ENCODE measurements around the gene CCDC141.

Gene CCDC141

GRCh38 chr2:178910005-178910404 lies 139.9 kb downstream of the CCDC141 start:
- DNase-seq (ENCODE audit: low read depth), result no peak

GRCh38 chr2:178909507-178909906 lies 140.4 kb downstream of the CCDC141 start:
- DNase-seq (ENCODE audit: low read depth), result no peak

GRCh38 chr2:178908810-178909209 lies 141.1 kb downstream of the CCDC141 start:
- no peak for DNase-seq (ENCODE audit: low read depth)

GRCh38 chr2:178905261-178905660 lies 144.7 kb downstream of the CCDC141 start:
- DNase-seq (ENCODE audit: low read depth), result no peak

GRCh38 chr2:178899656-178900055 lies 150.3 kb downstream of the CCDC141 start:
- no peak for DNase-seq (ENCODE audit: low read depth)

- no peak for DNase-seq (ENCODE audit: low read depth)
Observed at GRCh38 chr2:178895872-178896271, 154.1 kb downstream of the CCDC141 start.

GRCh38 chr2:178895171-178895570 lies 154.8 kb downstream of the CCDC141 start:
- DNase-seq (ENCODE audit: low read depth), result no peak

GRCh38 chr2:178892751-178893625 lies 156.9 kb downstream of the CCDC141 start:
- DNase-seq (ENCODE audit: low read depth), result no peak

- no peak for DNase-seq (ENCODE audit: low read depth)
Observed at GRCh38 chr2:178891959-178892485, 157.9 kb downstream of the CCDC141 start.

GRCh38 chr2:178891265-178891958 lies 158.5 kb downstream of the CCDC141 start:
- DNase-seq (ENCODE audit: low read depth), result peak; percentile 32

- DNase-seq (ENCODE audit: low read depth), result no peak
Observed at GRCh38 chr2:178886006-178886405, 163.9 kb downstream of the CCDC141 start.

GRCh38 chr2:178884440-178884839 lies 165.5 kb downstream of the CCDC141 start:
- no peak for DNase-seq (ENCODE audit: low read depth)

GRCh38 chr2:178882666-178883440 lies 167.1 kb downstream of the CCDC141 start:
- no peak for DNase-seq (ENCODE audit: low read depth)

- no peak for DNase-seq (ENCODE audit: low read depth)
Observed at GRCh38 chr2:178881075-178881474, 168.9 kb downstream of the CCDC141 start.

GRCh38 chr2:178880257-178880656 lies 169.7 kb downstream of the CCDC141 start:
- DNase-seq (ENCODE audit: low read depth), result no peak

- no peak for DNase-seq (ENCODE audit: low read depth)
Observed at GRCh38 chr2:178877874-178878273, 172.1 kb downstream of the CCDC141 start.

- no peak for DNase-seq (ENCODE audit: low read depth)
Observed at GRCh38 chr2:178874529-178875240, 175.3 kb downstream of the CCDC141 start.

- no peak for DNase-seq (ENCODE audit: low read depth)
Observed at GRCh38 chr2:178873912-178874311, 176.0 kb downstream of the CCDC141 start.

- DNase-seq (ENCODE audit: low read depth), result no peak
Observed at GRCh38 chr2:178871536-178871935, 178.4 kb downstream of the CCDC141 start.

GRCh38 chr2:178870703-178871102 lies 179.2 kb downstream of the CCDC141 start:
- no peak for DNase-seq (ENCODE audit: low read depth)

- no peak for DNase-seq (ENCODE audit: low read depth)
Observed at GRCh38 chr2:178865999-178866398, 183.9 kb downstream of the CCDC141 start.

All from activated gamma-delta T cell treated with anti-CD3 and anti-CD28 coated beads, Interleukin-2, amount 50 U/mL, for 16 hours (primary cell).